ENCODE results near the gene CCDC86.

The CCDC86 gene

GRCh38 chr11:60899046-60899936 is 57.4 kb downstream of the CCDC86 start:
- no peak for DNase-seq

GRCh38 chr11:60899977-60900376 is 58.1 kb downstream of the CCDC86 start:
- DNase-seq = no peak
